ENCODE data around the gene RBM38. TPM values are rescaled to one million over a fixed set of nuclear protein-coding genes. Genes with fewer than 3 reads are reported as not detected.

RBM38 gene
- total and polyA plus RNA-seq, 9 of the 15 experiments (the other 6 are each of a cell fraction or from before 2014, with no cell fraction given), result 0.28 to 82.4 (median 33.2) TPM

GRCh38 chr20:57451795-57452661 is 60.8 kb downstream of the RBM38 start (continued):
- TF ChIP-seq ARID4B (CRISPR knock-in tag; IDR thresholded peaks at IDR 0.05) (no peak), MCM5 (IDR thresholded peaks at IDR 0.05; ENCODE audit: low read depth) (no peak), ZZZ3 (IDR thresholded peaks at IDR 0.05) (no peak), POLR2A (conservative IDR thresholded peaks at IDR 0.05) (no peak), ZNF408 (CRISPR knock-in tag; IDR thresholded peaks at IDR 0.05; ENCODE audit: low read depth) (no peak), ATF2 (CRISPR knock-in tag; IDR thresholded peaks at IDR 0.05) (no peak), SMARCC2 (IDR thresholded peaks at IDR 0.05; ENCODE audit: low read depth) (peak; percentile 55; the same call in 1 of the 2 replicates), FOXJ3 (CRISPR knock-in tag; IDR thresholded peaks at IDR 0.05) (no peak), GABPB1 (CRISPR knock-in tag; IDR thresholded peaks at IDR 0.05) (peak; percentile 75), PTRF (tag; IDR thresholded peaks at IDR 0.05) (no peak), ZSCAN29 (IDR thresholded peaks at IDR 0.05) (no peak), TEAD2 (tag; IDR thresholded peaks at IDR 0.05) (no peak), ZNF274 (IDR thresholded peaks at IDR 0.05; ENCODE audit: borderline replicate concordance, low read depth, low read length) (no peak), ZNF436 (CRISPR knock-in tag; IDR thresholded peaks at IDR 0.05) (no peak), ZFX (CRISPR knock-in tag; IDR thresholded peaks at IDR 0.05) (no peak), STAG1 (CRISPR knock-in tag; IDR thresholded peaks at IDR 0.05; ENCODE audit: borderline replicate concordance) (no peak), TSHZ1 (CRISPR knock-in tag; IDR thresholded peaks at IDR 0.05) (no peak), PHTF2 (CRISPR knock-in tag; IDR thresholded peaks at IDR 0.05) (no peak), BACH1 (tag; IDR thresholded peaks at IDR 0.05) (peak; percentile 77), NELFE (IDR thresholded peaks at IDR 0.05; ENCODE audit: insufficient read depth, insufficient read length) (no peak)
